ENCODE measurements around the gene SYT1.

DNA sequence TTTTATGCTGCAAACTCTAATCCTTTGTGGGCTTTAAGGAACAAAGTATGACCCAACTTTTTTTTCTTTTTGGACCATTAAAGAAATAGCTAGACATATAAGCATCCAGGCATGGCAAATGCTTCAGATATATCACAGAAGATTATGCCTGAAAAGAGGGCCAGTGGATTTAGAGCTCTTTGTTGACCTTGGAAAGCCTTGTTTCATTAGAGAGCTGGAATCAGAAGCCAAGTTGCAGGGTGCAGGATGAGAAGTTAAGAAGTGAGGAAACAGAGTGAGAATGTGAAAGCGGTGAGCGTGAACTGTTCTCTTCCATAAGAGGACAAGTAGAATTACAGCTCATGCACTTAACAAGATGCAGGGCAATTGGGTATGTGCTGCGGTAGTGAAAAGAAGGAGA lies 373.7 kb downstream of the SYT1 start:
- TF ChIP-seq CTCF (IDR thresholded peaks at IDR 0.05 in 8 of 11, conservative IDR thresholded peaks at IDR 0.05 in 3 of 11) (no peak), POLR2A (IDR thresholded peaks at IDR 0.05) (no peak), POLR2AphosphoS5 (IDR thresholded peaks at IDR 0.05) (no peak)
